GM18517 (cell line): ENCODE results near the gene RETREG1.
"Not testable (repeated sequence)": the region's sequence is repeated elsewhere in the genome, so short reads cannot be mapped to it uniquely, and the experiment has no call there.

Experiments
- ATAC-seq: cut with Tn5 transposase; IDR thresholded peaks from one replicate; pipeline ENCODE4 v1.9.1; 2021; ENCODE audit warnings: mild to moderate bottlenecking, moderate library complexity; ENCODE audit not compliant: unreplicated experiment

RETREG1 gene

GRCh38 chr5:16461782-16462181 lies 155.0 kb downstream of the RETREG1 start:
- no peak for ATAC-seq

- ATAC-seq, result no peak
These were observed 155.8 kb downstream of the RETREG1 start for GRCh38 chr5:16461026-16461425.

GRCh38 chr5:16459451-16459850 lies 157.3 kb downstream of the RETREG1 start:
- ATAC-seq, result no peak

GRCh38 chr5:16457853-16458252 lies 158.9 kb downstream of the RETREG1 start:
- ATAC-seq, result no peak

- no peak for ATAC-seq
These were observed 159.3 kb downstream of the RETREG1 start for GRCh38 chr5:16457451-16457850.

- peak; percentile 70 for ATAC-seq
These were observed 160.5 kb downstream of the RETREG1 start for GRCh38 chr5:16456103-16456832.

- no peak for ATAC-seq
These were observed 161.1 kb downstream of the RETREG1 start for GRCh38 chr5:16455668-16456067.

GRCh38 chr5:16454686-16455085 lies 162.1 kb downstream of the RETREG1 start:
- no peak for ATAC-seq

GRCh38 chr5:16453609-16454008 lies 163.2 kb downstream of the RETREG1 start:
- ATAC-seq, result no peak

GRCh38 chr5:16450163-16450562 lies 166.6 kb downstream of the RETREG1 start:
- ATAC-seq, result no peak

GRCh38 chr5:16446993-16447392 lies 169.8 kb downstream of the RETREG1 start:
- no peak for ATAC-seq

GRCh38 chr5:16437977-16438376 lies 178.8 kb downstream of the RETREG1 start:
- no peak for ATAC-seq

- ATAC-seq, result not testable (repeated sequence)
These were observed 180.6 kb downstream of the RETREG1 start for GRCh38 chr5:16436065-16436682.

- no peak for ATAC-seq
These were observed 185.3 kb downstream of the RETREG1 start for GRCh38 chr5:16431490-16431889.

GRCh38 chr5:16430349-16431089 lies 186.3 kb downstream of the RETREG1 start:
- ATAC-seq, result no peak

GRCh38 chr5:16428359-16428758 lies 188.4 kb downstream of the RETREG1 start:
- no peak for ATAC-seq

GRCh38 chr5:16427587-16427986 lies 189.2 kb downstream of the RETREG1 start:
- ATAC-seq, result no peak
